Prostate gland (tissue), 2 donors: ENCODE measurements around the gene ITPR2.

ENCODE experiments used
- POLR2AphosphoS5 ChIP-seq: sonication (generic); formaldehyde crosslinking; IDR thresholded peaks from one replicate; pipeline ENCODE4 v1.6.1; 2017; ENCODE audit warnings: antibody characterized with exemption
- TF ChIP-seq, protein P1 (sequence below), 4 experiments: fragments of 200-600 bp in 2 of 4; fragments of 450-650 bp in 2 of 4; sonication (generic) in 2 of 4; IDR thresholded peaks; 1 replicate in 3 of 4; 2 replicates in 1 of 4; pipeline ENCODE4 v1.5.1; 2016 to 2019; ENCODE audit warnings: antibody characterized with exemption in 4 of 4, mild to moderate bottlenecking in 2 of 4, moderate library complexity in 2 of 4

- no peak for TF ChIP-seq POLR2AphosphoS5
- TF ChIP-seq, protein P1, sequence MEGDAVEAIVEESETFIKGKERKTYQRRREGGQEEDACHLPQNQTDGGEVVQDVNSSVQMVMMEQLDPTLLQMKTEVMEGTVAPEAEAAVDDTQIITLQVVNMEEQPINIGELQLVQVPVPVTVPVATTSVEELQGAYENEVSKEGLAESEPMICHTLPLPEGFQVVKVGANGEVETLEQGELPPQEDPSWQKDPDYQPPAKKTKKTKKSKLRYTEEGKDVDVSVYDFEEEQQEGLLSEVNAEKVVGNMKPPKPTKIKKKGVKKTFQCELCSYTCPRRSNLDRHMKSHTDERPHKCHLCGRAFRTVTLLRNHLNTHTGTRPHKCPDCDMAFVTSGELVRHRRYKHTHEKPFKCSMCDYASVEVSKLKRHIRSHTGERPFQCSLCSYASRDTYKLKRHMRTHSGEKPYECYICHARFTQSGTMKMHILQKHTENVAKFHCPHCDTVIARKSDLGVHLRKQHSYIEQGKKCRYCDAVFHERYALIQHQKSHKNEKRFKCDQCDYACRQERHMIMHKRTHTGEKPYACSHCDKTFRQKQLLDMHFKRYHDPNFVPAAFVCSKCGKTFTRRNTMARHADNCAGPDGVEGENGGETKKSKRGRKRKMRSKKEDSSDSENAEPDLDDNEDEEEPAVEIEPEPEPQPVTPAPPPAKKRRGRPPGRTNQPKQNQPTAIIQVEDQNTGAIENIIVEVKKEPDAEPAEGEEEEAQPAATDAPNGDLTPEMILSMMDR (IDR thresholded peaks at IDR 0.05), result no peak
Observed at GRCh38 chr12:26666286-26666685, 166.7 kb downstream of the ITPR2 start.
